NCI-H748 treated with DMSO at 0.1 percent for 48 hours (cell line): ENCODE results near the gene PROX1.

Source experiments
- DNase-seq: peaks from one replicate; lab custom pipeline; 2025; lab: John Stamatoyannopoulos, UW

PROX1 gene

DNA sequence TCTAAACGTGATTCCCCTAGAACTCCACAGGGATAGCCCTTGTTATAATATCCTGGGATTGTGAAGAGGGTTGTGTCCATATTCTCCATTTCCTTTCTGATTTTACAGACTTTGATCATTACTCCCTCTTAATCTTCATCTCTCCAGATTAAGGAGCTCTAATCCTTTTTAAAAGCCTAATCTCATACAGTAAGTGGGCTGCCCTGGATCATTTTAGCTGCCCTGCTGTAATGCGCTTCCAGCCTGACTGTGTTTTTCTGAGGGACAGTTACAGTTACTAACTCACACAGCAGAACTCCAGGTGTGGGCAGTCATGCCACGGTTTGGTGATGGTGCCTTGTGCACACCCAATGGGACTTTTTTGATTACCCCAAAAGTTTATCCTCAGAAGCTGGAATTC, 33.5 kb downstream of the PROX1 start:
- DNase-seq, result no peak

DNA sequence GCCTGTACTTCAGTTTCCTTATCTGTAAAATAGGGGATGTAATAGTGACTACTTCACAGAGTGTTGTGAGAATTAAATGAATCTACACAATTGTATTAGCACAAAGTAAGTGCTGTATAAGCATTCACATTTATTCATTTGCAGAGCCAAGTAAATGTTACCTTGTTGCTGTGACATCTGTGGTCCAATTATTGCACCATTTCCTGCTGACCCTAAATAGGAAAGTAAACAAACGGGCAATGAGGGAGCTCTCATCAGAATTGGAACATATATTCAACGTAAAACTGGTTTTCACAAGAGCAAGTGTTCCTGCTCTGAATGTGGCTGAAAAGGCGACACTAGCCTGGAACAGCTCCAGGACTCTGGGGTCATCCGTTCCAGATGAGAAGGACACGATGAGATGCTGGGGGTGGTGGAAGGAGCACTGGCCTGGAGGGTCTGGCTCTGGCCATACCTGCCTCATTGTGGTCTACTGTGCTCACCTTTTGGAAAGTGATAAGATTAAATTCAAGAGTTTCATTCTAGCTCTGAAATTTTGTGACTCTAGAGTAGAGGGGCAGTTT, 34.5 kb downstream of the PROX1 start:
- peak; percentile 65 for DNase-seq

DNA sequence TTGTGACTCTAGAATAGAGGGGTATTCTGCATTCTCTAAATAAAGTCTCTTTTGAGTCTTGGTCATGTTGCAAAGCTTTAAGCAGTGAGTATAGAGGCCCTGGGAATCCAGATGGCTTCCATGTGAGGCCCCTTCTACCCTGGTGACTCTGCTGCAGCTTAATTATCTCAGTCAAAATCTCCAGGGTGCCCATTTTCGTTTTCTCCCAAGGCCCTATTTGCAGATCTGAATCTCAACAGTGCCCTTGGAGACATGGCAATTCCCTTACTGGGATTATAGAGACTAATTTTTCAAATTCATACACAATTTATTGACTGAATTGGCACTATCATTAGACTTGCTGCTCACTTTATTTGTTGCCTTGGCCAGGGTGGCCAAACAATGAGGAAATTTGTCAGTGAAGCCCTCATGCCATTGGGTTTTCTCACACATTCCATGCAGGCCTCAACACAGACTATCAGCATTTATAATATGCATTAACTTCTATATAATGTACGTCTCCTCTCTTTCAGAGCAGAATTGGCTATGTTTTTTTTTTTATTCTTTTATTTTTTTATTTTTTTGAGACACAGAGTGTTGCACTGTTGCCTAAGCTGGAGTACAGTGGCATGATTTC, 35.1 kb downstream of the PROX1 start:
- no peak for DNase-seq

DNA sequence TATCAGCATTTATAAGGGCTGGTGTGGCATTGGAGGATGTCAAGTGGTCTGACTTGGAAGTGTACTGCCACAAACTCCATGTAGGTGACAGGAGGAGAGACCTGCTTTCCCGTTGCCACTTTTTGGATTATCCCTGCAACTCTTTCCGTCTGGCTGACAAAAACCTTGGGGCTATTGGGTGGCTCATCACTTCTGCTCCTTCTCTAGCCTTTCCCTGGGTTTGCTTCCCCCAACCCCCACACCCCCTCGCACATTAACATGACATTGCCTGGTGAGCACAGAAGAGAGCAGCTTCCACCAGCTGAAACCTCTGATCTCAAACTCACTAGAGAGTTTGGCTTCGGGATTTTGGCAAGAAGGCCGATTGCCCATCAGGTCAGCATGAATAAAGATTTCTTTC, 39.2 kb downstream of the PROX1 start:
- DNase-seq, result no peak

DNA sequence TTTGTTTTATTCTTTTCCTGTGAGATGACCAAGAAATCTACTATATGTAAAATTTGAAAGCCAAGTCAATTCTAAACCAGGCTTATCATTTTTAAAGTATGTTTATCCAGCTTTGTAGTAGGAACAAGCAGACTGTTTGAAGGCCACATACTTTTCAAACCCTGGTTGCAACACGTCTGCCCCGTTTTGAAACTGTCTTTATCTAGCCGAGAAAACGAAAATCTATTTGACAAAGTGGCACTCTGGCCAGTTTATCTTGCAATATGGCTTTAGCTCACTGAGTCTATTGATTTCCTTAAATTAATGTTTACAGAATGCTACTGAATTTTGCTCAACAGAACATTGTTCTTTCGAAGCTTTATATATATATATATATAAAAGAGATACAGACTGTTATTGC, 39.7 kb downstream of the PROX1 start:
- no peak for DNase-seq

DNA sequence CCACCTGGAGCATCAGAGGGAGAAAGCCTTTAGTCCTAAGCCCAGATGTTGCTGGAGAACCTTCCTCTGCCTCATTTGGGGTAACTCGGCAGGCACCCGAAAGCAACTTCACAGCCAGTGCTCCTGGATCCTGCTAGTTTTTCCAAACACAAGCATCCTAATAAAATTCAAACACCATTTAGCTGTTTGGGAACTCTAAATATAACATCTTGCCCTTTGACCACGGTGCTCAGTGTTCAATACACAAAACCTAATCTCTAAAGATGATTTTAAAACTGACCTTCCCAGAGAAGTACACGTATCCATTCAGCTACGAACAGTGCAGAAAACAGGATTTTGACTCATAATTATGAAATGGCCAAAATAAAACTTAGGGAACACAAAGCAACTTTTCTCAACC, 40.3 kb downstream of the PROX1 start:
- no peak for DNase-seq

DNA sequence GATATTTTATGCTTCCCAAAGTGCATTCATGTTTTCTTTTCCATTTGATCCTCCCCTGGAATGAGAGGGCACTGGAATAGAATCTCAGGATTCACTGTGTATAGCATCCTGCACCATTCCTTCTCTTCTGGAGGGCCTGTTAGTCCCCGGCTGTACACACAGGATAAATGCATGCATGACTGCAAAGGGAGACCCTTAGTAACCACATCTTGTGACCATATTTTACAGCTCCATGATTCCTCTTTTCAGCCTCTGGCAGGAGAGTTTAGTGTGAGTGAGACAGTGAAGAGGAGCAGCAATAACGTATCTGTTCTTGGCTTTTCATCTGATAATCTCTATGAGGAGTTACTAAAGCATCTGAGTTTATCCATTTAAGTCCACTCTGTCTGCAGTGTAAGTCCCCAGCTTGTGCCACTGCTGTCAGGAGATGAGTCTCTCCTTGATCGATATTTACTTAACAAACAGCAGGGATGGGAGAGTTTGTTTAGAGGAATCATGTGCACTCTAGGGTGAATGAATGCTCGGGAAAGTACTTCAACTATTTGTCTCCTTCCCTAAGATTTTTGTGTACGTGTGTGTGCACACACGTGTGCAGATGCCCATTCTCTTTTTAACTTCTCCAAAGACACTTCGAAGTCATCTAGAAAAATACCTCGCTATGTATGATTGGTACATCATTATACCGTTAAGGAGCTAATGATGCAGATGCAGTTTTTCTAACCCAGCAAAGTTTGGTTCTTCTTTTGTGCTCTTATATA, 41.1 kb downstream of the PROX1 start:
- DNase-seq, result no peak

DNA sequence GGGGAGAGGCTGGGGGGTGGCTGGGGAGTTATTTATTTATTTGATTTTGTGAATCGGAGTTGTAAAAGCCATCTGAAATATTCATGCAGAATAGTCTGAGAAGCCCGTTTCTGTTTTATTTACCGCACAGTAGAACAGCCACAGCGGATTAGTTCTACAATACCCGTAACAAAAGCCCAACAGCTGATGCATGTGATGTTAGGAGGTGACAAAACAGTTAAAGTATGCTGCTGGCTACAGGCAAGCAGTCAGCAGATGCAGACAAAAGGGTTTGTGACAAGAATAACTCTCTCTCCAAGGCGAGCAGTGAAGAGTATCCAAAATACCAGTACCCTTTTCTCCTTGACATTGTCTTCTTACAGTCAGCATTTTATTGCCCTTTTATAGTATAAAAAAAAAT, 42.0 kb downstream of the PROX1 start:
- DNase-seq, result no peak

DNA sequence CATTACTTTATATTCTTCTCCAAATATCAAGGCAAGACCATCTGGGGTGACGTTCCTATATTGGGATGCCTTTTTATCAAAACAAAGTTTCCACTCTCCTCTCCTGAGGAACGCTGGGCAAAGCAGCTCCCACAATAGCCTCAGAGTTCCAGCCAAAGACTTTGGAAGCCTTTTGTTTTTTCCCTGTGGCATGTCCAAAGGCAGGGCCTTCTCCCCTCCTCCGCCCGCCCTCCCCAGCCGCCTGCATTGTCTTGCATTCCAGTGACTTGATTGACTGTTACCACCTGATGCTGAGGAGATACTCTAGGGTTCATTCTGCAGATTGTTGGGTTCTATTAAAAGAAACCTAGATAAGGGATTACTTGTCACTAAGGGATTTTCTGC, 43.5 kb downstream of the PROX1 start:
- no peak for DNase-seq

DNA sequence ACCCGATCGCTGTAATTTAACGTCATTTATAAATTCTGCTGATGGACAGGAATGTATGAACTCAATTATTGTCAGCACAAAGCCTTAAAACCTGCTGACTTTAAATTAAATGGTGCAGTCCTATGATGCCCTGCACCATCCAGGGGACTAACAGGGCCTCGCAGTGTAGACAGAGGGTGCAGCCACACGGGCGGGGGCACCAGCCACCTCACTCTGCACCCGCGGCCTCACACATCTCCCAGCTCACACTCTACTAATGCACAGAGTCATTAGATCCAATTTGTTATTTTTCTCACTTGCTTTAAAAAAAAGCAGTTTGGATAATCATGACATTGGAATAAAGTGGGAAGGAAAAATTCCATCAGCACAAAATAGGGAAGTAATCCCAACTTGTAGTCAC, 49.7 kb downstream of the PROX1 start:
- DNase-seq, result no peak

DNA sequence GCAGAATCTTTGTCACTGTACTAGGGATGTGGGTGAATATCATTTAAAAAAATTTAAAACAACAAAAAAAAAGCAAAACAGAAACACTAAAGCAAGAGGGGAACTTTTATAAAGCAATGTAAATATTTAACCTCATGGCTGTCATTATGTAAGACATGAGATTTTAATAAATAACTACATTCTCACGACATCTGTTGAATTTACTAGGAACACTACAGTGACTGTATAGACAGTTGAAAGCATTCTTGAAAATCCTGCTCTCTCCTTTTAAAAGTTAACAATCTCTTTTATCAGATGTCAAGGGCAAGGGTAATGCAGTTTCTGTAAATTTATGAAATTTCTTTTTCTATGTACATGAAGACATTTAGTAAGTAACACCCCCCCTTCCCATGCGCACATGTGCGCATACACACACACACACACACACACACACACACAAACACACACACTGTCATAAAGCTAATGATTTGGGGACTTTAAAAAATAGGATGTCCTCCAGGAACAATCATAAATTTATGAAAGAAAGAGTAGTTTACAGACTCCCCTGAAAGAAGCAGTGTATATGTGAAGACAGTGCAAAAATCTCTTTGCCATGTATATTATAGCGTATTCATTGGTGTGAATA, 51.7 kb downstream of the PROX1 start:
- DNase-seq, result no peak

DNA sequence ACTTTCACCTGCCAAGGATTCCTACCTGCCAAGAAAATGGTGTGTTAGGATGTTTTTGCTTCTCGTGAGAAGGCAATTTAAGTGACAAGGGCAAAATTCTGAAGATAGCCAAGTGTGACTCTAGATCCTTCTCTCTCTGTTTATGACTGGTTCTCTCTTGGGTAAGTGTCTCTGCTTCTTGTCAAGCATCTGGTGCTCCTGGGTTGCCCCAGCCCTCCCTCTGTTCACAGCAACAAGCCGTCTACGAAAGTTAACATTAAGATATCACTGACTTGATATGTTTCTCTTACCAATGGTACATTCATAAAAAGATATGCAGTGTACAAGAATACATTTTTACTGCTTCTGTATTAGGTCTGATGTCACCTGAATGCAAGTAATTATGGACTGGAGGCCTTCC, 55.4 kb downstream of the PROX1 start:
- no peak for DNase-seq

DNA sequence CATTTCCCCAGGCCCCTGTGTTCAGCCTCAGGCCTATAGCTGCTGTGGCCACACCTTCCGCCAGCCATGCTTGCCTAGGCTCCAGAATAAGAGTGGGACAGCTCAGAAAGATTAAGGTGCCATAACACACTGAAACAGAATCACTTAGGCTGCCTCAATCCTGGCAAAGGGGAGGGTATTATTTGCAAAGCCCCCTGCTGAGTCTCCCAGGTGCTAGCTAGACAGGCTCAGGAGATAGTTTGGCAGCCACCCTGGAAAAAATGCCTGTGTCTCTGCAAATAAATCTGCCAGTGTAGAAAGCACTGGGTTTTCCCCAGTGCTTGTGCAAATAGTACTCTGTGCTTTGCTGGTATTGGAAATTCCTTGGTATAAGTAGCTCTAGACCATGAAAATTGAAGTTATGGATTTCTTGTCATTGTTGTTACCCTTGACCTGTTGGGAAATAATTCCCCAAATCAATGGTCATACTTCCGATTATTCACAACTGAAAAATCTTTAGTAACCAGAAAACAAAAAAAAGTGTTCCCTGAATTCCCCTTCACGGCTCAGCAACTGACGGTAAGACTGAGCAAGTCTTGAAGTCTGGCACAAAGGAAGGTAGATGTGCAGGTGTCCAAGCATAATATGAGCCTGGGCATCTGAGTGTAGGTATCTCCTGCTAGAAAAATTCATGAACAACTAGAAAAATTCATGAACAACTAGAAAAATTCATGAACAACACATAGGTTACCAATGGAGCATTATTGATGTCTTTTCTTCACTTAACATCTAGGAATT, 56.9 kb downstream of the PROX1 start:
- DNase-seq, result peak; percentile 17

DNA sequence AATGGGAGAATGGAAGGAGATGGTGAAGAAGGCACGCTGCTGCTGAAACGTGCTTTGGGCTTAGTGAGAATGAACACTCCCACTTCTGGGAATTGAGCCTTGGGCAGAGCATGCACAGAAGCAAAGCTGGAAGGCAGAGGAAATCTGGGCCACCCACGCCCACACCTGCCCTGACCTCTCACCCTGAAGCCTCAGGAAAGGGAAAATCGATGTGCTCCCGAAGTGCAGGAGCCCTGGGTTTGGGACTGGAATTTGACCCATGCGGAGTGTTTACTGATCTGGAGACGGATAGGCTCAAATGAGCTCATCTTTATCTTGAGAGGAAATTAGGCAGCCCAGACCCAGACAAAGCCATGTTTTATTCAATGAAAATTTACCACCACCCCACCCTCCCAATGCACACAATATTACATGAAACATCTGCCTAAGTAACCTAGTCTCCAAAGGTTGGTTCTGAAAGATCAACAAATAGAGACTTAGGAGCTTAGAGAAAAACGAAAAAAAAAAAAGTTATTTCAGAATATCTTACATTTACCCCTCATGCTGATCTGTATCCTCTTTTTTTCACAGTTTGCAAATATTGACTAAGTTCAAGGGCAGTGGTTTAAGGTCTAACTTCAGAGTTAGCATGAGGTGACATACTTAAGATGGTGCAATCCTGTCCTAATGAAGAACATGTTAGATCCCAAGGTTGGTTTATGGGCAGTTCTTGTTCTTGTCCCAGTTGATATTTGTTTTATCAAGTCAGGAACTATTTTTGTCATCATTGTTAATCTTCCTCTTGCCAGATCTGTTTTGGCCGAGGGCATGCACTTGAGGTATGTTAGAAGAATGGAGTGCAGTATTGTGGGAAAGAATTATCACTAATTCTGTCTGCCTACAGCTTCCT, 63.0 kb downstream of the PROX1 start:
- peak; percentile 50 for DNase-seq

DNA sequence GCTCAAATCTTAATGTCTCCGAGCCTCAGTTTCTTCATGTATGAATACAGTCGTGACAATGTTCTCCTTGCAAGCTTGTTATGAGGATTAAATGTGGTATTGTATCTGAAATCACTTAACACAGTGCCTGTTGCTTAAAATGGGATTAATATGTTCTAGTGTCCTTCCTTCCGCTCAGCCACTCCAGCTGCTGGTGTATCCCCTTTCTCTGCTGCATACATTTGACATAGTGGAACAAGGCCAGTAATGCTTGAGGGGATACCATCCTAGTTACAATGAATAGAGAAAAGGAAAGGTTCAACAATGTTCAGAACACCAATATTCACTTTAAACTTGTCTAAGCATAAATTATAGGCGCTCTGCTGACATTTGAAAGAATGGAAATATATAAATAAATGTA, 64.0 kb downstream of the PROX1 start:
- DNase-seq, result no peak

DNA sequence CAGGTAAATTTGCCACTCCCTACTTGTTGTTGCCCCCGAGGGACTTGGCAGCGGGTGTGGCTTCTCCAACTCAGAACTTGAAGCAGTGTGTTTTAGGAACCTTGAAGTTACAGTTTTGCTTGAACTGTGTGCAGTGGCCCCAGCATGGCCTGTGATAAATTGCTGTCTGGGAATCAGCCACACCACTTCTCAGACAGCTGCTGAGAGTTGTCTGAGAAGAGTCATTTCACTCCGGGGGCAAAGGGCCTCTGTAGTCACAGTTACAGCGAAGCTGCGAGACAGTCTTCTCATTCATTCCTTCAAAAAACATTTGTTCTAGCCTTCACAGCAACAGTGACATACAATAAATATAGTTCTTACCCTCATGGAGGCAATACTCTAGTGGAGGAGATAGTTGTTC, 70.3 kb downstream of the PROX1 start:
- DNase-seq, result no peak

DNA sequence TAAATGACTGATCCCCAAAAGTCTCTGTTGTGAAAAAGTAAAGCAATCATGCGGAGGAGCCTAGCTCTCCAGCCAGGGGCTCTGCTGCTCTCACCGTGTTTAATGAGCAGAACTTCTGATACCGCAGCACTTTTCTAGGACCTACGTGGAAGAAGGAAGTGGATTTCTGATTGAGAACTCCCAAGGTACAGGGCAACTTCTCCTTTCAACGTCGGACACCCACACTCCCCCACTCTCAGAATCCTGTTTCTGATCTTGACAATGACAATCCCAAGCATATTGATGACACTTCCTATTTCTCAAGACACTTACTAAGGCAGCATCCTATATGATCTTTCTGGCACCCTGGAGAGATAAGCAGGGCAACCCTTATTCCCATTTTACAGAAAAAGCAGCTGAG, 78.4 kb downstream of the PROX1 start:
- no peak for DNase-seq

DNA sequence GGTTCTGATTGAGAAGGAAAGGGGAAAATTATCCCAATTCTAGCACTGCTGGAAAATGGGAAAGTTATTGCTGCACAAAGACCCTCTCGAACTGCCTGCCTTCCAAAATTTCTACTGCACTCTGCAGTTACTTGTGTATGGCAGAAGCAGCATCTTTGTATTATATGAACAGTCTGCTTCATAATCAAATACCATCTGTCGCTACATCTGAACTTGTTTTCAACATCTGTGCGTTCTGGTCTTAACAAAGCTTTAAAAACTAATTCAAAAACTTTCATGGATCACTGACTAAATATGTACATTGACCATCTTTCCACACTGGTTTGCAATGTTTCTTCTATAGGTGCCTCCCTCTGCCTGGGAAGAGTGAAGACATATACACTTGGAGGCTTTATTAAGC, 79.2 kb downstream of the PROX1 start:
- DNase-seq, result no peak

DNA sequence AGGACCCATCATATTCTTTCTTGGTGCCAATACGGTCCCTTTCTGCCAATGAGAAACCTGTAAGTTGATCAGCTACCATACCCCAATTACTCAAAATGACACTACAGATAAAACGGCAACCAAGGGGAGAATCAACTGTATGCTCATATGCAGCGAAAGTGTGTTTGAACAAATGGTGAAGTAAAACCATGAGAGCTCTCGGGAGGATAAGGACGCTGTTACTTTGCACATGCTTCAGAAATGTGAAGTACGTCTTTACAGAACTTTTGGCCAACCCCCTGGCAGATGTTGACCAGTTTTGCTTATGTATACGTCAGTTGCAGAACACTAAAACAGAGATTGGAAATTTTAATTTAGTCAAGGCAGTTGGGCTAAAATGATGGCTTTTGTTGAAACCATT, 79.6 kb downstream of the PROX1 start:
- no peak for DNase-seq

DNA sequence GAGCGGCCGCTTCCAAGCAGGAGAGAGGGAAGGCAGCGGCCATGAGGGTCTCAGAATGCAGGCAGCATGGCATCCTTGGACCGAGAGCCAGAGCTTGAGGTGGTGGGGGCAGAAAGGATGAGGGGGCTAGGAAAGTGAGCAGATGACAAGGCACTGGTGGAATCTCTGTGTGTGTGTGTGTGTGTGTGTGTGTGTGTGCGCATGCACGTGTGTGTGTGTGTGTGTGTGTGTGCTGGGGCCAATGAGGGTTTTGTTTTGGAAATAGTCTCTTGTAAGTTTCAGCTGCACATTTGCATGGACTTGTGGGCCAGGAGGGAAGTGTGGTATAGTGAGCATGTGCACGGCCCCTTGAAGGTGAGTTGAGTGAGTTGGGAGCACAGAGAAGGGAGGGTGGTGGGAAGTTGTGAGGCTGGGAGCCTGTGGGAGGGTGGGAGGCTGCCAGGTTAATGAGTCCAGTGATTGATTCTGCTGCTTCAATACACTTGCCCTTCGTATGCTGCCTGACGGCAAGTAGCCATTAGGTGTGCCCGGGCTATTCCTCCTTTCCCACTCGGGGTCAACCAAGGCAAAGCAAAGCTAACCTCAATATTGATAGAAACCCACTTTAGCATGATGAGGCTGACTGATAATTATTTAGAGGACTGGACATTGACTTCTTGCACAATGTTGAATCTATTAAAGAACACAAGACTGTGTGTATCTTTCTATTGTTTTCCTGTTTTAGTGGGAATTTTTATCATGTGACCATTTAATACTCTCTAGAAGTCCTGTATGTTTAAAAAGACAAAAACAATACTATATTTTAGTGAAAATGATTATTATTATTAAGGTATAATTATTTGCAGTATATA, 80.3 kb downstream of the PROX1 start:
- DNase-seq, result no peak

DNA sequence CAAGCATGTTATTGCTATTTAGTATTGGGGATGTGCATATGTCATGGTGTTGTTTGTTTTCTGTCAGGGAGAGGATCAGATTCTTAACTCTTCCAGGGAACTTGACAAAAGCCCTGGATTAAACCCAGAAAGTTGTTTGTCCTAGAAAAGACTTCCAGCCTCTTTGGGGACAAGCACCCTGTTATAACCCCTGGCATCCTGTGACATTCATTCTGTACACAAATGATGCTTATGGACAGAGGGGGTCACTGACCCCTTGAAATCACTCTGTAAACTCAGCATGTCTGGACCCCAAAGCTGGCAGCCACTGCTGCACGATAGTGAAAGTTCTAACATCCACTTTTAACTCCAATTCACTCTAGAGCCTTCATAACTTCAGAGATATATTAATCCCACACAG, 81.2 kb downstream of the PROX1 start:
- DNase-seq, result no peak
